GM12878 (cell line): Measurements from ENCODE around the gene MOV10L1. TPM values are rescaled to one million over a fixed set of nuclear protein-coding genes. Genes with fewer than 3 reads are reported as not detected.

Experiments used
- CEBPZ ChIP-seq: fragments of 150-350 bp; IDR thresholded peaks from 2 replicates; pipeline ENCODE4 v1.6.1; 2016; ENCODE audit warnings: low read depth, low read length
- CHD2 ChIP-seq: IDR thresholded peaks from 2 replicates; pipeline ENCODE4 v1.6.1; 2011; ENCODE audit warnings: low read depth, low read length, improper control_type of control experiment, borderline replicate concordance
- E2F4 ChIP-seq: IDR thresholded peaks from 2 replicates; pipeline ENCODE4 v1.6.1; 2012; ENCODE audit warnings: low read depth, low read length, improper control_type of control experiment
- E4F1 ChIP-seq: fragments of 450-650 bp; IDR thresholded peaks from 2 replicates; pipeline ENCODE4 v1.6.1; 2018; ENCODE audit warnings: borderline replicate concordance, mild to moderate bottlenecking; ENCODE audit not compliant: partially characterized antibody
- ESRRA ChIP-seq: IDR thresholded peaks from 2 replicates; pipeline ENCODE4 v1.6.1; 2012; ENCODE audit warnings: mild to moderate bottlenecking, low read length, improper control_type of control experiment
- IRF4 ChIP-seq: IDR thresholded peaks from 2 replicates; pipeline ENCODE4 v1.6.1; 2011; ENCODE audit warnings: low read depth, low read length
- LARP7 ChIP-seq: fragments of 450-650 bp; IDR thresholded peaks from 2 replicates; pipeline ENCODE4 v1.6.1; 2017; ENCODE audit warnings: mild to moderate bottlenecking
- MAX ChIP-seq: IDR thresholded peaks from 2 replicates; pipeline ENCODE4 v1.6.1; 2012; ENCODE audit warnings: low read depth, low read length, improper control_type of control experiment
- MTA3 ChIP-seq: IDR thresholded peaks from 2 replicates; pipeline ENCODE4 v1.6.1; 2012; ENCODE audit warnings: low read length, inconsistent platforms, borderline replicate concordance
- NBN ChIP-seq: fragments of 450-650 bp; IDR thresholded peaks from 2 replicates; pipeline ENCODE4 v1.6.1; 2016
- NFIC ChIP-seq: IDR thresholded peaks from 2 replicates; pipeline ENCODE4 v1.6.1; 2012; ENCODE audit warnings: low read depth, mild to moderate bottlenecking, inconsistent platforms, low read length, moderate library complexity
- NFXL1 ChIP-seq: fragments of 450-650 bp; IDR thresholded peaks from 2 replicates; pipeline ENCODE4 v1.6.1; 2017; ENCODE audit warnings: antibody characterized with exemption, mild to moderate bottlenecking, borderline replicate concordance
- NR2C2 ChIP-seq: IDR thresholded peaks from 2 replicates; pipeline ENCODE4 v1.6.1; 2011; ENCODE audit warnings: borderline replicate concordance, low read depth; ENCODE audit not compliant: control insufficient read depth, insufficient read length
- PBX3 ChIP-seq: IDR thresholded peaks from 2 replicates; pipeline ENCODE4 v1.6.1; 2011; ENCODE audit warnings: mild to moderate bottlenecking, low read depth, low read length, moderate library complexity; ENCODE audit not compliant: insufficient replicate concordance
- POU2F2 ChIP-seq: IDR thresholded peaks from 3 replicates; pipeline ENCODE4 v1.6.1; 2011; ENCODE audit warnings: low read depth, mild to moderate bottlenecking, low read length, borderline replicate concordance
- RAD21 ChIP-seq: IDR thresholded peaks from 2 replicates; pipeline ENCODE4 v1.6.1; 2011; ENCODE audit warnings: mild to moderate bottlenecking, low read depth, low read length, moderate library complexity; ENCODE audit not compliant: insufficient read depth
- SMAD1 ChIP-seq: fragments of 450-650 bp; IDR thresholded peaks from 2 replicates; pipeline ENCODE4 v1.6.1; 2018; ENCODE audit warnings: mild to moderate bottlenecking, low read depth; ENCODE audit not compliant: partially characterized antibody
- SP1 ChIP-seq: IDR thresholded peaks from one replicate; pipeline ENCODE4 v1.6.1; 2011; ENCODE audit warnings: low read depth, low read length
- SREBF1 ChIP-seq: IDR thresholded peaks from 2 replicates; pipeline ENCODE4 v1.6.1; 2012; ENCODE audit warnings: mild to moderate bottlenecking, low read length
- SRF ChIP-seq, 2 experiments: IDR thresholded peaks; 2 replicates each; pipeline ENCODE4 v1.6.1; 2011; ENCODE audit warnings: low read depth in 2 of 2, low read length in 2 of 2, mild to moderate bottlenecking in 1 of 2, moderate library complexity in 1 of 2
- TARDBP ChIP-seq: IDR thresholded peaks from 2 replicates; pipeline ENCODE4 v1.6.1; 2016; ENCODE audit warnings: borderline replicate concordance
- TBL1XR1 ChIP-seq: IDR thresholded peaks from 2 replicates; pipeline ENCODE4 v1.6.1; 2012; ENCODE audit warnings: low read depth, low read length, improper control_type of control experiment
- TCF3 ChIP-seq: IDR thresholded peaks from 2 replicates; pipeline ENCODE4 v1.6.1; 2012; ENCODE audit warnings: low read depth, mild to moderate bottlenecking, low read length, borderline replicate concordance; ENCODE audit not compliant: insufficient read depth
- ZNF274 ChIP-seq: IDR thresholded peaks from one replicate; pipeline ENCODE4 v1.8.0; 2011; ENCODE audit not compliant: insufficient read length, insufficient read depth
- polyA plus RNA-seq, 11 experiments: library from polyadenylated mRNA; depleted of rRNA in 4 of 11; unstranded in 6 of 11; stranded (reverse) in 5 of 11; fragments of >200 nt; fragmentation: Nextera tagmentation in 4 of 11; fragmentation: Illumina TruSeq in 1 of 11; extraction: Ambion mirVana in 4 of 11; extraction: Trizol in 1 of 11; gene quantifications; 1 replicate in 1 of 11; 2 replicates in 10 of 11; pipeline versions ENCODE4 v1.2.1 to v1.2.3, GENCODE V29; 2011 to 2016; ENCODE audit warnings: inconsistent platforms in 2 of 11, missing spikeins in 2 of 11, low read depth in 1 of 11
- total RNA-seq, 4 experiments: library from RNA; depleted of rRNA in 3 of 4; stranded (reverse); fragments of >200 nt in 3 of 4; fragmentation: Illumina TruSeq in 1 of 4; extraction: Trizol in 1 of 4; gene quantifications; 2 replicates each; pipeline versions ENCODE4 v1.2.1 to v1.2.3, GENCODE V29; 2013 to 2021

Gene MOV10L1
- total and polyA plus RNA-seq, 10 of the 15 experiments (the other 5 are each of a cell fraction or from before 2014, with no cell fraction given): 0.22 TPM; not detected in 9

- TF ChIP-seq PBX3 (peak; percentile 19), SREBF1 (no peak), CHD2 (no peak), MAX (no peak), RAD21 (no peak), E2F4 (no peak), NR2C2 (no peak), ESRRA (no peak), NBN (no peak), CEBPZ (no peak), NFIC (no peak), SP1 (no peak), MTA3 (peak; percentile 73; the same call in 1 of the 2 replicates), LARP7 (no peak), ZNF274 (no peak), E4F1 (no peak), NFXL1 (no peak), TCF3 (0 out of 2 replicates have a peak, but pooled peaks have one; percentile 34), POU2F2 (peak; percentile 25; the same call in 1 of the 3 replicates), SRF (IDR thresholded peaks at IDR 0.05; ENCODE audit: low read depth in 2 of 2, low read length in 2 of 2) (no peak), IRF4 (no peak), SMAD1 (no peak), TBL1XR1 (no peak), TARDBP (no peak)
These were observed 110.1 kb downstream of the MOV10L1 start (continued) for GRCh38 chr22:50199829-50200460.
